HG03575 (cell line): ENCODE results near the gene GOLGA6L2.

Experiments used
- ATAC-seq: cut with Tn5 transposase; IDR thresholded peaks from one replicate; pipeline ENCODE4 v1.9.1; 2021; ENCODE audit not compliant: unreplicated experiment, insufficient number of reproducible peaks, low FRiP score; ENCODE audit errors: extremely low read depth

Gene GOLGA6L2, protein sequence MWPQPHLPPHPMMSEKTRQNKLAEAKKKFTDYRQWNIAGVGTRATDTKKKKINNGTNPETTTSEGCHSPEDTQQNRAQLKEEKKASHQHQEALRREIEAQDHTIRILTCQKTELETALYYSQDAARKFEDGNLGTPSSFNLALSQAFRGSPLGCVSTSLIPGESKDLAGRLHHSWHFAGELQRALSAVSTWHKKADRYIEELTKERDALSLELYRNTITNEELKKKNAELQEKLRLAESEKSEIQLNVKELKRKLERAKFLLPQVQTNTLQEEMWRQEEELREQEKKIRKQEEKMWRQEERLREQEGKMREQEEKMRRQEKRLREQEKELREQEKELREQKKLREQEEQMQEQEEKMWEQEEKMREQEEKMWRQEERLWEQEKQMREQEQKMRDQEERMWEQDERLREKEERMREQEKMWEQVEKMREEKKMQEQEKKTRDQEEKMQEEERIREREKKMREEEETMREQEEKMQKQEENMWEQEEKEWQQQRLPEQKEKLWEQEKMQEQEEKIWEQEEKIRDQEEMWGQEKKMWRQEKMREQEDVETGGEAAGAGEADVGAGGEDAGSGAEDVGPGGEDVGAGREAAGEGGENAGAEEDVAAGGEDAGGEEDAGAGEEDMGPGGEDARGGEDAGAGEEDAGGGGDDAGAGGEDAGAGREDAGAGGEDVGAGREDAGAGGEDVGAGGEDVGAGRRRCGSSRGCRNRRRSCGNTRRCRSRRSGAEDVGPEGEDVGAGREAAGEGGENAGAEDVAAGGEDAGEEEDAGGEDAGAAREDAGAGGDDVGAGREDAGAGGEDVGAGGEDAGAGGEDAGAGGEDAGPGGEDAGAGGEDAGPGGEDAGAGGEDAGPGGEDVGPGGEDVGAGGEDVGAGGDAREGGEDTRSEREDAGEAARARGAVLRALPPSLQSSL

GRCh38 chr15:23447107-23447500 lies at the start of gene GOLGA6L2:
Gene GOLGA6L2 (minus strand): TSS chr15:23447243. CDS start chr15:23447181, 62 bp downstream.
- ATAC-seq = no peak

DNA sequence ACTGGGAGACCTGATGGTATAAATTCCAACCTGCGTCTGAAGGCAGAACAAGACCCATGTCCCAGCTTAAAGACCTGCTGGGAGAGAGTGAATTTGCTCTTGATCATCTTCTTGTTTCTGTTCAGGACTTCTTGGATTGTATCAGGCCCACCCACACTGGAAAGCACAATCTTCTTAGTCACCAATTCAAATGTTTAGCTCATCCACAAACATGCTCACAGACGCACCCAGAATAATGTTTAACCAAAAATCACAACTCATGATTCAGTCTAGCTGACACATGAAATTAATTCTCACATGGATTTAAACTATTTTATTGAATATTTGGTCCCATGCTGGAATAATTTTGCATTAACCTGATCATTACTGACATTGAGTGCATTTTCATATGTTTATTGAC lies 37.8 kb upstream of the GOLGA6L2 start:
- ATAC-seq = no peak

- no peak for ATAC-seq
Measured at GRCh38 chr15:23483821-23484299, 36.8 kb upstream of the GOLGA6L2 start.

GRCh38 chr15:23482764-23483489 lies 35.9 kb upstream of the GOLGA6L2 start:
- no peak for ATAC-seq

GRCh38 chr15:23482228-23482627 lies 35.2 kb upstream of the GOLGA6L2 start:
- no peak for ATAC-seq

DNA sequence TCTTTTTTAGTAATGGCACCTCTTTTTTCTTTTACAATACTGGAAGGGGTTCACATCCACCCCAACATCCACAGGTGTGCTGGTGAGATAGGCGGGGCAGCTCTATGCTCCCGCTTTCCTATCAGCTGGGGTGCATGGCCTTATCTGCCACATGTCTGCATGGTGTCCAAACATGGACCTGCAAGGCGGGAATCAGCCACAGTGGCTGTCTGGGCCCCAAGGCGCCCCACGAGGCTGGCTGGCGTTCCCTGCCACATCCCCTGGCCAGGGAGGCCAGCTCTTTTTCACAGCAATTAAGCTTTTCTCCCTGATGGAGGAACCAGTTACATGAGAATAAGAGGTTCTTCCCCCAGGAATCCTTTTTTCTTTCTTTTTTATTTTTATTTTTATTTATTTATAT lies 30.9 kb upstream of the GOLGA6L2 start:
- ATAC-seq = no peak

DNA sequence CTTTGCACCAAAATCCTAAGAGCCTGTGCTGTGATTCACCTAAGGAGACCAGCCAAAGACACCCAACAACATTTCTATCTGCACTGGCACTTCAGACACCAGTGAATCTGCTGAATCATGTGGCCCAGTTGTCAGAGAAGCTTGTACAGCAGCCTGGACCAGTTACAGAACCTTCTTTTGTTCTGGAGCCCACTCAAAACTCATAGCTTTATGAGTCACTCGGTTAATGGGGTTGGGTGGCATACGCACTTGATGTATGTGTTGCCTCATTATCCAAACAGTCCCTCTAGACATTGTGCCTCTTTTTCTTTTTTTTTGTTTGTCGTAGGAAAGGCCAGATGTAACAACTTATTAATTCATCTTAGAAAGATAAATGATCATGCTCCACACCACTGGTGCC lies 25.6 kb upstream of the GOLGA6L2 start:
- ATAC-seq = no peak

GRCh38 chr15:23472033-23472432 lies 25.0 kb upstream of the GOLGA6L2 start:
- no peak for ATAC-seq

DNA sequence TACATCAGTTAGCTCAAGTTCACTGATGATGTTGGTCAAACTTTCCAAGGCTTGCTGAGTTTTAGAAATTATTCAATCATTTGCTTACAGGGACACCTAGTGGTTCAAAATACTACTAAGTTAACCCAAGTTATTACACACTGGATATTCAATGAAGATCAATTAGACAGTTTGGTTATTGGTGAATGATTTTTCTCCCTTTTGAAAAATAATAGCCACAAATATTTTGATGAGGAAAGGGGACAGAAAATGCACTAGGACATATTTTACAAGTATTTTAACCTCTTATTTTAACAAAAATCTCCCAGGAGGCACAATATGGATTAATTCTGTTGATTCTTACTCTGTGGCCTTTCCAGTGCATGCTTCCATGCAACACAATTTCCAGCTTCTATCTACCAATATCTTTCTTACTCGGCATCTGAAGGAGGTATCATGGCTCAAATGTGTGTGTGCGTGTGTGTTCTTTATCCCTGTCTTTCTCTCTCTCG lies 20.1 kb upstream of the GOLGA6L2 start:
- ATAC-seq = no peak

- no peak for ATAC-seq
Measured at GRCh38 chr15:23457890-23458289, 10.8 kb upstream of the GOLGA6L2 start.

DNA sequence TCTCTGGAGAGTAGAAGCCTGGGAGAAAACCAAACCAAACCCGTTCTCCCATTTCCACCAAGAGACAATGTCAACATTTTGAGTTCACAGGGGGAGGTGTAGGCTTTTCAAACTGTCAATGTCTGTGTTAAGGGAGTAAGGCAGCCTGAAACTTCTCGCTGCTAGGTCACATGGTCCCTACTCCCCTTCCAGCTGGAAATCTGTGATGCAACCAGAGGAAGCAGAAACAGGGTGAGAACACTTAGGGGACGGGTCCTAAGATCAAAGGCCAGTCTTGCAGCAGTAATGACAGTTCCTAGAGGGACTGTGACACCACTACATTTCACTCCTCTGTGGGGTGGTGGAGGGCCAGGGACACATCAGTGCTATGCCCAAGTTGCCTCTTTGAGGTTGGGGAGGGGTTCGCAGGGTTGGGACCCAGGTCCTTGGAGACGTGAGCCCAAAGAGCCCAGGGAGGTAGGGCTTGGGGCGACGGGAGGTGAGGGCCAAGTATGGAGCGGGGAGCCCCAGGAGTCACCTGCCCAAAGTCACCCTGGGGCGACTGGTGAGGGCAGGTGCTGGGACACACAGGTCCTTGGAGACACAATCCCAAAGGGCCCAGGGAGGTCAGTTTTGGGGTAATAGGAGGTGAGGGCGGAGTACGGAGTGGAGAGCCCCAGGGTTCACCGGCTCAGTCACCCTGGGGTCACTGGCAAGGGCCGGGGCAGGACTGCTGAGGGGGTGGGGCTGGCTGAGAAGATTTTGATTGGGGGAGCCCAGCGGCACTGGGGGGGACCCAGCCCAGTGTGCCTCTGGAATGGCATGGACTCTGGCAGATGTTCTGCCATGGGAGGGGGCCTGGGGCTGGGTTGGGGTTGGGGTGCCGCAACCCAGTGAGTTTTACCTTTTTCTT lies 582 bp downstream of the GOLGA6L2 start:
- no peak for ATAC-seq

GRCh38 chr15:23444269-23444668 lies 2.8 kb downstream of the GOLGA6L2 start:
- ATAC-seq = no peak

GRCh38 chr15:23441204-23441603 lies 5.8 kb downstream of the GOLGA6L2 start:
- ATAC-seq = no peak

DNA sequence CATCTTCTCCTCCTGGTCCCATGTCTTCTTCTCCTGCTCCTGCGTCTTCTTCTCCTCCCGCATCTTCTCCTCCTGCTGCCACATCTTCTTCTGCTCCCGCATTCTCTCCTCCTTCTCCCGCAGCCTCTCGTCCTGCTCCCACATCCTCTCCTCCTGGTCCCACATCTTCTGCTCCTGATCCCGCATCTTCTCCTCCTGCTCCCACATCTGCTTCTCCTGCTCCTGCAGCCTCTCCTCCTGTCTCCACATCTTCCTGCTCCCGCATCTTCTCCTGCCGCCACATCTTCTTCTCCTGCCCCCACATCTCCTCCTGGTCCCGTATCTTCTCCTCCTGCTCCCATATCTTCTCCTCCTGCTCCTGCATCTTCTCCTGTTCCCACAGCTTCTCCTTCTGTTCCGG lies 6.4 kb downstream of the GOLGA6L2 start:
- no peak for ATAC-seq

DNA sequence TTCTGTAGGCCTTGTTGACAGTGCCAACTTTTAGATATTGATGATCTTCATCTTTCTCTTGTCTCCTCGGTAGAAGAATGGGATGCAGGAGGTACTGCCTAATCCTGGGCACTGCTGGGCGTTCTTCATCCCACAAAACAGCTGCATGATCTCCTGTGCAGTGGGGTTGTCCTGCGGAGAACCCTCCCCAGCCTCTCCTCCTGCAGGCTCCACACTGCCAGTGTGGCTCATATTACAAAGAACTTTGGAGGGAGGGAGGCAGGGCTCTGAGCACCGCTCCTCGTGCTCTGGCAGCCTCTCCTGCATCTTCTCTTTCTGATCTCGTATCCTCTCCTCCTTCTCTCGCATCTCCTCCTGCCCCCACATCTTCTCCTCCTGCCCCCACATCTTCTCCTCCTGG lies 7.5 kb downstream of the GOLGA6L2 start:
- ATAC-seq = no peak

DNA sequence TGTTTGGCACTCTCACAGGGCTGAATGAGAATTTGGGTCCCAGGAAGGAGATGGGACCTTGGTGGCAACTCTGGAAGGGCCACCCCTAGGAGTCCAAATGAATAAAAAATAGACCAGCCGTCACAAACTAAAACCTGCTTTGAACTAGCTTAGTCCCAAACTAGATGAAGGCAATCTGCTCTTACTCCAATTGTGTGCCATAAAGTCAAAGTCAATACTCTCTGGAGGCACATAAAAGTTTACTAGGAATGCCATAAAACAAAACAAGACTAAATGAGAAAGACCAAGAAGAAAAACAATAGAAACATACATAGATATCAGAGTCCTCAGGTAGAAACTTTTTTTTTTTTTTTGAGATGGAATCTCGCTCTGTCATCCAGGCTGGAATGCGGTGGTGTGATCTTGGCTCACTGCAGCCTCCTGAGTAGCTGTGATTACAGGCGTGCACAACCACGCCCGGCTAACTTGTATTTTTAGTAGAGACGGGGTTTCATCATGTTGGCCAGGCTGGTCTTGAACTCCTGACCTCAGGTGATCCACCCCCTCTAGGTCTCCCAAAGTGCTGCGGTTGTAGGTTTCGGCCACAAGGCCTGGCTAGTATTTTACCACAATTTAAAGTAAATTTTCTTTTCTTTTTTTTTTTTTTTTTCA lies 8.1 kb downstream of the GOLGA6L2 start:
- no peak for ATAC-seq

- ATAC-seq = no peak
Measured at GRCh38 chr15:23437673-23438072, 9.4 kb downstream of the GOLGA6L2 start.

DNA sequence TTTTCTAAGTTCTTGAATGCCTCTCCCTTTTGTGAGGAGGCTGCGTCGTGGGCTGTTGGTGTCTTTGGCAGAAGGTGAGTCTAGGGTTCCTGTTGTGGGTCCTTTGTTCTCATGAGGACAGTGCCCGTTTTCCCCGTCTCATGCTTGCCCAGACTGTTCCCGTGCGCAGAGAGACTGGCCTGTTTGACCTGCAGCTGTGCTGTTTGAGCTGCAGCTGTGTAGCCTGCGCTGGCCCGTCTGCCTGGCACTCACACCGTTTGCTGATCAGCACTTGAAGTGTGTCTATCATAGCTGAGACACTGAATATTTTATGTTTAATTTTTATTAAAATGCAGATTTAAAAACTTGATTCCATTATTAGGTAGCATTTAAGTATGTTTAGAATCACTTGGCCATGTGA lies 9.9 kb downstream of the GOLGA6L2 start:
- ATAC-seq = no peak
